Hepatocyte (in vitro differentiated cells): ENCODE results near the gene SLC29A2.

Experiments used
- CTCF ChIP-seq: fragments of 200-600 bp; sonication (generic); IDR thresholded peaks from 2 replicates; pipeline ENCODE4 v1.5.1; 2016; ENCODE audit warnings: antibody characterized with exemption, mild to moderate bottlenecking; ENCODE audit not compliant: poor library complexity
- EZH2 ChIP-seq: fragments of 200-600 bp; sonication (generic); IDR thresholded peaks from 2 replicates; pipeline ENCODE4 v1.6.1; 2016; ENCODE audit warnings: antibody characterized with exemption, mild to moderate bottlenecking, borderline replicate concordance

- TF ChIP-seq EZH2 (no peak), CTCF (no peak)
Measured at GRCh38 chr11:66412110-66412509, 40.5 kb upstream of the SLC29A2 start.
